HL-60 (cell line): Measurements from ENCODE around the gene PRLR.
A peak's percentile ranks its signal among the peaks of the same experiment; 100 is the strongest.

Source experiments
- DNase-seq, 2 experiments: peaks; one replicate each; pipeline ENCODE4 v3.0.0-alpha.2; 2010 to 2020; ENCODE audit warnings: low read depth in 1 of 2, low spot score in 1 of 2
- H3K27ac ChIP-seq: fragments of 250-450 bp; sonication (Bioruptor Pico); replicated peaks from 2 replicates; pipeline ENCODE4 v1.5.1; 2020; ENCODE audit warnings: mild to moderate bottlenecking, moderate library complexity
- H3K27me3 ChIP-seq: fragments of 250-450 bp; sonication (Bioruptor Pico); 2 replicates; pipeline ENCODE4 v1.5.1; 2021; ENCODE audit warnings: mild to moderate bottlenecking, moderate library complexity; ENCODE audit not compliant: insufficient read depth, poor library complexity, severe bottlenecking
- H3K4me3 ChIP-seq: replicated peaks from 2 replicates; pipeline ENCODE4 v1.5.1; 2011; ENCODE audit warnings: mild to moderate bottlenecking, control low read depth, low read length; ENCODE audit not compliant: insufficient read depth
- GABPA ChIP-seq: IDR thresholded peaks from 2 replicates; pipeline ENCODE4 v1.6.1; 2012; ENCODE audit warnings: low read depth
- POLR2AphosphoS5 ChIP-seq: IDR thresholded peaks from 2 replicates; pipeline ENCODE4 v1.6.1; 2012; ENCODE audit warnings: low read depth
- SPI1 ChIP-seq: IDR thresholded peaks from 2 replicates; pipeline ENCODE4 v1.6.1; 2012; ENCODE audit warnings: low read depth, mild to moderate bottlenecking, borderline replicate concordance
- TF ChIP-seq, protein P1 (sequence below): IDR thresholded peaks from 2 replicates; pipeline ENCODE4 v1.6.1; 2012; ENCODE audit warnings: low read depth; ENCODE audit not compliant: insufficient replicate concordance
- TF ChIP-seq, protein P2 (sequence below): IDR thresholded peaks from one replicate; pipeline ENCODE4 v1.5.1; 2011; ENCODE audit warnings: low read length, control low read depth, inconsistent platforms; ENCODE audit not compliant: insufficient read depth

PRLR gene

DNA sequence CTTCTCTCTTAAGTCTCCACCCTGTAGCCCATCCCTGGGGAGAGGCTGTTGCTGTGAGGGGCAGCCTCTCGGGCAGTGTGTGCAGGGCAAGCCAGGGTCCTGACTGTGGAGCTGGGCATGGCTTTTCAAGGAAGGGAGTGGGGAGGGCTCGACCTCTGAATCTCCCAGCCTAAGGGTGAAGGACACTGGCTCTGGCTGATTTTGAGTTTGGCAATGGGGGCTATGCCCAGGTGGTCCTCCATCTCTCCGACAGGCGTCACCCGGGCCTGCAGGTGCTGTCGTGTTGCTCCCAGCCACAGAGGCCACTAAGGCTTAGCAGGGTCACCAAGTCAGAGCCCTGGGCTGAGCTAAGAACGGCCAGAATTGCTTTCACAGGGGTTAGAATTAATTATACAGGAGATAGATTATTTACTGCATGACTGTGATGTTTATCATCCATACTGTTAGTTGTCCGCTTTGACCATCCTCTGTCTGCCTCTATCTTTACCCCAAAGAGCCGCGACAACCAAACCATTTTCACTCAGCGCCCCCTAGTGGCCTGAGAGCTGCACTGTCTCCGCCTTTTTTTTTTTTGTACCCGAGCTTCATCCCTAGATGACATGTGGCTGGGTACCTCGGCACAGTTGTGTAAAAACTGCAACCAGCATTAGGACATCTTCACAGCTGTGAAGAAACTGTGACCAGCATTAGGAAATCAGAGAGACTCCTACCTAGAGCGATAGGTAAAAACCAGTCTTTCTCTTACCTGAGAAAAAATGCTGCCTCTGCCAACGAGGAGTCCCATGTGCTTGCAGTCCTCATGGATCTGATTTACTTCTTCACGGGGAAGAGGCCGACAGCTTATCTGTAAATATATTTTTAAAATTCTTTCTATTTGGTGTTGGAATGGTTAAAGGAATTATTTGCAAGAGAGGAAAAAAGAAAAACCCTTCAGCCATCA, 227.0 kb downstream of the PRLR start:
- peak; percentile 12 to 49 for DNase-seq

DNA sequence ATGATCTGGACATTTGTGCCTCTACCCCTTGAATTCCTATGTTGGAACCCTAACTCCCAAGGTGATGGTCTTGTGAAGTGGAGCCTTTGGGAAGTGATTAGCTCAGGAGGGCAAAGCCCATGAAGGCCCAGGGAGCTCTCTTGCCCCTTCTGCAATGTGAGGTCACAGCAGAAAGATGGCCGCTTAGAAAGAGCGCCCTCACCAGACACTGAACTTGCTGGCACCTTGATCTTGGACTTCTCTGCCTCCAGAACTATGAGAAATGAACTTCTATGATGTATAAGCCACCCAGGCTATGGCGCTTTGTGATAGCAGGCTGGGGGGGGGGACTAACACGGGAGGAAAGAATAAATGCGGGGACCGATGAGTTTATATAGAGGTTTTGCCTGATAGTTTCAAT, 227.8 kb downstream of the PRLR start:
- no peak for DNase-seq
- TF ChIP-seq POLR2AphosphoS5 (no peak), SPI1 (no peak), GABPA (no peak)
- TF ChIP-seq, protein P1, sequence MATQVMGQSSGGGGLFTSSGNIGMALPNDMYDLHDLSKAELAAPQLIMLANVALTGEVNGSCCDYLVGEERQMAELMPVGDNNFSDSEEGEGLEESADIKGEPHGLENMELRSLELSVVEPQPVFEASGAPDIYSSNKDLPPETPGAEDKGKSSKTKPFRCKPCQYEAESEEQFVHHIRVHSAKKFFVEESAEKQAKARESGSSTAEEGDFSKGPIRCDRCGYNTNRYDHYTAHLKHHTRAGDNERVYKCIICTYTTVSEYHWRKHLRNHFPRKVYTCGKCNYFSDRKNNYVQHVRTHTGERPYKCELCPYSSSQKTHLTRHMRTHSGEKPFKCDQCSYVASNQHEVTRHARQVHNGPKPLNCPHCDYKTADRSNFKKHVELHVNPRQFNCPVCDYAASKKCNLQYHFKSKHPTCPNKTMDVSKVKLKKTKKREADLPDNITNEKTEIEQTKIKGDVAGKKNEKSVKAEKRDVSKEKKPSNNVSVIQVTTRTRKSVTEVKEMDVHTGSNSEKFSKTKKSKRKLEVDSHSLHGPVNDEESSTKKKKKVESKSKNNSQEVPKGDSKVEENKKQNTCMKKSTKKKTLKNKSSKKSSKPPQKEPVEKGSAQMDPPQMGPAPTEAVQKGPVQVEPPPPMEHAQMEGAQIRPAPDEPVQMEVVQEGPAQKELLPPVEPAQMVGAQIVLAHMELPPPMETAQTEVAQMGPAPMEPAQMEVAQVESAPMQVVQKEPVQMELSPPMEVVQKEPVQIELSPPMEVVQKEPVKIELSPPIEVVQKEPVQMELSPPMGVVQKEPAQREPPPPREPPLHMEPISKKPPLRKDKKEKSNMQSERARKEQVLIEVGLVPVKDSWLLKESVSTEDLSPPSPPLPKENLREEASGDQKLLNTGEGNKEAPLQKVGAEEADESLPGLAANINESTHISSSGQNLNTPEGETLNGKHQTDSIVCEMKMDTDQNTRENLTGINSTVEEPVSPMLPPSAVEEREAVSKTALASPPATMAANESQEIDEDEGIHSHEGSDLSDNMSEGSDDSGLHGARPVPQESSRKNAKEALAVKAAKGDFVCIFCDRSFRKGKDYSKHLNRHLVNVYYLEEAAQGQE: no peak
- TF ChIP-seq, protein P2, sequence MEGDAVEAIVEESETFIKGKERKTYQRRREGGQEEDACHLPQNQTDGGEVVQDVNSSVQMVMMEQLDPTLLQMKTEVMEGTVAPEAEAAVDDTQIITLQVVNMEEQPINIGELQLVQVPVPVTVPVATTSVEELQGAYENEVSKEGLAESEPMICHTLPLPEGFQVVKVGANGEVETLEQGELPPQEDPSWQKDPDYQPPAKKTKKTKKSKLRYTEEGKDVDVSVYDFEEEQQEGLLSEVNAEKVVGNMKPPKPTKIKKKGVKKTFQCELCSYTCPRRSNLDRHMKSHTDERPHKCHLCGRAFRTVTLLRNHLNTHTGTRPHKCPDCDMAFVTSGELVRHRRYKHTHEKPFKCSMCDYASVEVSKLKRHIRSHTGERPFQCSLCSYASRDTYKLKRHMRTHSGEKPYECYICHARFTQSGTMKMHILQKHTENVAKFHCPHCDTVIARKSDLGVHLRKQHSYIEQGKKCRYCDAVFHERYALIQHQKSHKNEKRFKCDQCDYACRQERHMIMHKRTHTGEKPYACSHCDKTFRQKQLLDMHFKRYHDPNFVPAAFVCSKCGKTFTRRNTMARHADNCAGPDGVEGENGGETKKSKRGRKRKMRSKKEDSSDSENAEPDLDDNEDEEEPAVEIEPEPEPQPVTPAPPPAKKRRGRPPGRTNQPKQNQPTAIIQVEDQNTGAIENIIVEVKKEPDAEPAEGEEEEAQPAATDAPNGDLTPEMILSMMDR: no peak
- H3K27me3 ChIP-seq: no peaks in the 10 kb centered on the region
- H3K4me3 ChIP-seq: no peak overlapping the region
- H3K27ac ChIP-seq: no peak overlapping the region

More for the DNA sequence above, 227.0 kb downstream of the PRLR start:
- H3K4me3 ChIP-seq: no peak overlapping the region
- H3K27ac ChIP-seq: no peak overlapping the region
- TF ChIP-seq, protein P1: no peak
- TF ChIP-seq, protein P2: peak; percentile 76
- TF ChIP-seq SPI1: no peak
- H3K27me3 ChIP-seq: no peaks in the 10 kb centered on the region

DNA sequence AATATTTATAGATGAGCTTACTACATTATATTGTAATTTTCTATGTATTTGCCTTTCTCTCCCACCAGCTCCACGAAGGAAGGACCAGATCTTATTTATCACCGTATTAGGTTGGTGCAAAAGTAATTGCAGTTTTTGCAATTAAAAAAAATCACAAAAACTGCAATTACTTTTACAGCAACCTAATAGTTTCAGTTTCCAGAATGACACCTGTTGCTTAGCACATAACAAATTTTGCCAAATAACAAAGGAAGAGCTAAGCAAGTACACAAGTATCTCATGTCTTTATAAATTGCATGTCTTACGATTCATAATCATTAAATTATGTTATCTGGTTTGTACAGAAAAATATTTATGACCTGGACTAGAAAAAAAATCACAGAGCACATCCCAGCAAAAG, 228.4 kb downstream of the PRLR start:
- Histone ChIP-seq H3K4me3 (no peak overlapping the region), H3K27me3 (no peaks in the 10 kb centered on the region), H3K27ac (no peak overlapping the region)
- no peak for DNase-seq
- TF ChIP-seq GABPA (no peak), SPI1 (no peak), POLR2AphosphoS5 (no peak)
- TF ChIP-seq, protein P2: no peak
- TF ChIP-seq, protein P1: no peak
